ENCODE data around the gene ZNF414. TPM values are rescaled to one million over a fixed set of nuclear protein-coding genes. Genes with fewer than 3 reads are reported as not detected.

The ZNF414 gene
- total and polyA plus RNA-seq, 9 donors: 0.62 to 49.7 (median 26.2) TPM

- Histone ChIP-seq H3K36me3 (no peaks in the 10 kb centered on the region), H3K27ac (no peak overlapping the region), H3K27me3 (no peaks in the 10 kb centered on the region), H3K9me3 (no peaks in the 10 kb centered on the region), H3K4me1 (ENCODE audit: insufficient read depth) (peaks cover 10% of the 10 kb centered on the region), H3K4me3 (no peak overlapping the region)
- peak in 3 of 5 donors; percentile 45 to 56 (median 53) for DNase-seq
- no peak for TF ChIP-seq POLR2A (IDR thresholded peaks at IDR 0.05)
- no peak for TF ChIP-seq CTCF (IDR thresholded peaks at IDR 0.05)
- TF ChIP-seq EP300 (IDR thresholded peaks at IDR 0.05): no peak
- 68 to 76% (median 72%) methylated on average over 21 to 22 of the region's 22 CpGs for WGBS, 3 donors
- intact Hi-C loops (cut with DNase I): no loop called here
Observed at GRCh38 chr19:8512115-8512967, 1.6 kb downstream of the ZNF414 start.

GRCh38 chr19:8511573-8512101, 2.3 kb downstream of the ZNF414 start:
- H3K4me3 ChIP-seq: no peak overlapping the region
- peak overlapping the region in 1 of 2 donors; percentile 5 for H3K27ac ChIP-seq
- intact Hi-C loops (cut with DNase I): no loop called here

GRCh38 chr19:8510589-8511115, 3.3 kb downstream of the ZNF414 start:
- Histone ChIP-seq H3K27ac (no peak overlapping the region), H3K4me1 (ENCODE audit: insufficient read depth) (peaks cover 13% of the 10 kb centered on the region), H3K36me3 (no peaks in the 10 kb centered on the region), H3K27me3 (no peaks in the 10 kb centered on the region), H3K9me3 (no peaks in the 10 kb centered on the region), H3K4me3 (no peak overlapping the region)
- no peak for DNase-seq
- no peak for TF ChIP-seq CTCF (IDR thresholded peaks at IDR 0.05)
- TF ChIP-seq EP300 (IDR thresholded peaks at IDR 0.05): no peak
- no peak for TF ChIP-seq POLR2A (IDR thresholded peaks at IDR 0.05)
- 66 to 73% (median 66%) methylated on average over 45 to 52 of the region's 52 CpGs for WGBS, 3 donors
- intact Hi-C loops (cut with DNase I): no loop called here

More at GRCh38 chr19:8511573-8512101, 2.3 kb downstream of the ZNF414 start:
- DNase-seq: peak in 3 of 5 donors; percentile 51 to 61 (median 57)
- Histone ChIP-seq H3K9me3 (no peaks in the 10 kb centered on the region), H3K36me3 (no peaks in the 10 kb centered on the region), H3K4me1 (ENCODE audit: insufficient read depth) (peaks cover 10% of the 10 kb centered on the region), H3K27me3 (no peaks in the 10 kb centered on the region)
- no peak for TF ChIP-seq CTCF (IDR thresholded peaks at IDR 0.05)
- no peak for TF ChIP-seq POLR2A (IDR thresholded peaks at IDR 0.05)
- no peak for TF ChIP-seq EP300 (IDR thresholded peaks at IDR 0.05)
- WGBS, 3 donors: 60 to 65% (median 64%) methylated on average over 39 to 45 of the region's 45 CpGs

GRCh38 chr19:8506402-8506957, 7.5 kb downstream of the ZNF414 start:
- WGBS, 3 donors: 21 to 25% (median 24%) methylated on average over 18 of the region's 18 CpGs
- intact Hi-C loops (cut with DNase I): loop anchor here in 3 of 4 donors (5.0 to 10.0 kb wide), 4 partner anchors 94 to 154 kb away; partner anchors contain the start of gene MARCHF2 (in 1 of the 3)

More at GRCh38 chr19:8506402-8506957, 7.5 kb downstream of the ZNF414 start:
- no peaks in the 10 kb centered on the region for H3K9me3 ChIP-seq
- no peak for TF ChIP-seq POLR2A (IDR thresholded peaks at IDR 0.05)
- peak in 1 of 3 donors; percentile 23 for TF ChIP-seq CTCF (IDR thresholded peaks at IDR 0.05)
- TF ChIP-seq EP300 (IDR thresholded peaks at IDR 0.05): no peak
- DNase-seq: no peak
- H3K4me3 ChIP-seq: peak overlapping the region; percentile 45
- peak overlapping the region in 1 of 2 donors; percentile 46 for H3K27ac ChIP-seq
- peaks cover 2% of the 10 kb centered on the region for H3K4me1 ChIP-seq (ENCODE audit: insufficient read depth)
- no peaks in the 10 kb centered on the region for H3K36me3 ChIP-seq
- H3K27me3 ChIP-seq: no peaks in the 10 kb centered on the region
